GM18517 (cell line): ENCODE data around the gene OR11L1.

Experiments used
- ATAC-seq: cut with Tn5 transposase; IDR thresholded peaks from one replicate; pipeline ENCODE4 v1.9.1; 2021; ENCODE audit warnings: mild to moderate bottlenecking, moderate library complexity; ENCODE audit not compliant: unreplicated experiment

OR11L1 gene

GRCh38 chr1:247822060-247822459 is 19.6 kb downstream of the OR11L1 start:
- no peak for ATAC-seq

GRCh38 chr1:247812637-247813036 is 29.1 kb downstream of the OR11L1 start:
- ATAC-seq = no peak

- no peak for ATAC-seq
Observed at GRCh38 chr1:247797518-247797917, 44.2 kb downstream of the OR11L1 start.
